Superior temporal gyrus (tissue), 1 donor: ENCODE data around the gene ITSN2.
A peak's percentile ranks its signal among the peaks of the same experiment; 100 is the strongest.

Experiments
- DNase-seq: peaks from one replicate; pipeline ENCODE4 v3.0.0-alpha.2; 2016; ENCODE audit errors: extremely low spot score

The ITSN2 gene

DNA sequence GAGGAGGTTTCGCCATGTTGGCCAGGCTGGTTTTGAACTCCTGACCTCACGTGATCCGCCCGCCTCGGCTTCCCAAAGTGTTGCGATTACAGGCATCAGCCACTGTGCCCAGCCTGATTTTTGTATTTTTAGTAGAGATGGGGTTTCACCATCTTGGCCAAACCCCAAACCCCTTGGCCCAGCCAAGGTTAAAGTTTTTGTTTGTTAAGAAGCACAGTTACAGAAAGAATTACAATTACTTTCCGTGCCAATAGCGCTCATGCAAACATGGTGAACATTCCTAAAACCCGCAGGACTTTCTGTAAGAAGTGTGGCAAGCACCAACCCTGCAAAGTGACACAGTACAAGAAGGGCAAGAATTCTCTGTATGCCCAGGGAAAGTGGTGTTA is 26.1 kb downstream of the ITSN2 start:
- DNase-seq = no peak

DNA sequence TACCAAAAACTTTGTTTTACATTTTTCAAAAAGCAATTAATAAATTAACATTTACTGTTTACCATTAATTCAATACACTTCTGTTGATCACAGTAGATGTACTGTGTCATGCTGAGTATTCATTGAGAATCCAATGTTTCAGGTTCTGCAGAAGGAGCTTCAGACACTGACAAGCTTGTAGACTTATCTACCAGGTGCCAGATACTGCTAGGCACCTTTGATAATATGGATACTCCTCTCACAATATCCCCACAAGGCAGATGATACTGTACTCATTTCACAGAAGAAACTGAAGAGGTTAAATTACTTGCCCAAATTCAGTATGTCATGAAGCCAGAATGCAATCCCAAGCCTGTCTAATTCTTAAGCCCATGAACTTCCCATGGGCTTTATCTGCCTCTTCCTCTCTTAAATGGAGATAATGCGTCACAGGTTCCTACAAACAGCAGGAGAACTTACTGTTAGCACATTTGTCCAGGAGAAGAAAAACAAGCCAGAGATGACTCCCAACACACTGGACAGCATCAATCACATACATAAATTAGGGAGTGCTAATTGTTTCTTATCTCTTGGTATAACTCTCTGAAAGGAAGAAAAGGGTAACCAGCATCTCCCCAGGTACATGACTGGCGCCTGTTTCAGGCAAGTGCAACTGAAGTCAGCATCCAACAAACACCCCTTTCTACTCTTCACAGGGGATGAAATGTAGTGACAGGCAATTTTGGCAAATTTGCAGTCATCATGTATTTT is 27.4 kb downstream of the ITSN2 start:
- no peak for DNase-seq

DNA sequence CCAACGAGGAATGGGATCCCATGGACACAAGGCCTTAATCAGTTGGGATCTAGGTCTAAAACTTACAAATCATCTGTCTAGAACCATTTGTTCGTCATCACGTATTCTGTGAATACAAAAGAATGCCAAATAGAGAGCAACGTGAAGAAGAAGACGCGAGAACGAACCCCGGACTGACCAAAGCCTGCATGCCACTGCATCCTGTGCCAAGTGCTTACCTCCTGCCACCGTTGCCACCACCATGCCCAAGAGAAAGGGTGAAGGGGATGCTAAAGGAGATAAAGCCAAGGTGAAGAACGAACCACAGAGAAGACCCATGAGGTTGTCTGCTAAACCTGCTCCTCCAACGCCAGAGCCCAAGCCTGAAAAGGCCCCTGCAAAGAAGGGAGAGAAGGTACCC is 30.2 kb downstream of the ITSN2 start:
- DNase-seq = no peak

GRCh38 chr2:24329700-24330099 is 30.6 kb downstream of the ITSN2 start:
- no peak for DNase-seq

GRCh38 chr2:24328010-24328409 is 32.3 kb downstream of the ITSN2 start:
- no peak for DNase-seq

- DNase-seq = no peak
Measured at GRCh38 chr2:24317491-24317920, 42.8 kb downstream of the ITSN2 start.

DNA sequence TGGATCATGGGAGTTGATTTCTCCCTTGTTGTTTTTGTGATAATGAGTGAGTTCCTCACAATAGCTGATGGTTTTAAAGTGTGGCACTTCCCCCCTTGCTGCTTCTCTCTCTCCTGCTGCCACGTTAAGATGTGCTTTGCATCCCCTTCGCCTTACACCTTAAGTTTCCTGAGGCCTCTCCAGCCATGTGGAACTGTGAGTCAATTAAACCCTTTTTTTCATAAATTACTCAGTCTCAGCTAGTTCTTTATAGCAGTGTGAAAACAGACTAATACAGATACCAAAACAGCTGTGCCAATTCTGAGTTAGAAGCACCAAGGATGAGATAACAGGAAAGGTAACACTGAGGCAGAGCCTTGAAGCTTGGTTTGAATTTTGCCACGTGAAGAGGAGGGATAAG is 44.7 kb downstream of the ITSN2 start:
- DNase-seq = no peak

GRCh38 chr2:24313744-24314632 is 46.3 kb downstream of the ITSN2 start:
- DNase-seq = no peak

GRCh38 chr2:24307961-24308360 is 52.4 kb downstream of the ITSN2 start:
- no peak for DNase-seq

GRCh38 chr2:24304631-24305030 is 55.7 kb downstream of the ITSN2 start:
- DNase-seq = no peak

DNA sequence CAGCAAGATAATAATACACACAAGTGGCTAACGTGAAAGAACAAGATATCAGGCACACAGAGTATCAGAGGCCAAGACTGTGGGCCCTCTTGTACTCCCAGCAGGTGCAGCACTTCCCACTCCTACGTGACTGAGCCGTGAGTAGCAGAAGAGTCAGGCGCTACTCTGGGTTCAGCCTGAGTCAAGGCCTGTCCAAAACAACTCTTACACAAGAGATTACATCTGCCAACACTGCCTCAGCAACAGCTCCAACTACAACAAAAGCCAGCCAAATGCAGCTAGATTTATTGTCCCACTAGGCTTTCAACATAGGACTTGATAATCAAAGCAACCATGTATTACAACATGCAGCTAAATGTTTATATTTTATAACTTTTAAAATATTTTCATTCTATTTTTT is 56.2 kb downstream of the ITSN2 start:
- peak; percentile 70 for DNase-seq

DNA sequence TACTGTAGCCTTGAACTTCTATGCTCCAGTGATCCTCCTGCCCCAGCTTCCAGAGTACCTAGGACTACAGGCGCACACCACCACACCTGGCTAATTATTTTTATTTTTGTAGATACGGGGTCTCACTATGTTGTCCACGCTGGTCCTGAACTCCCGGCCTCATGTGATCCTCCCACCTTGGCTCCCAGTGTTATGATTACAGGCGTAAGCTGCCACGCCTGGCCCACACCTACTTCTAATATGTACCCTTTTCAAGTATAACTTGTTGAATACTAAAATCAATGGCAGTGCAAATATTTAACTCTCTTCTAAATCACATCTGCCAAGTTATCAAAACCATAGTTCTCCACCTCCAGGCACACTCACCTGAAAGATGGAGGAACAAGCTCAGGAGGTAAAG is 58.7 kb downstream of the ITSN2 start:
- no peak for DNase-seq

DNA sequence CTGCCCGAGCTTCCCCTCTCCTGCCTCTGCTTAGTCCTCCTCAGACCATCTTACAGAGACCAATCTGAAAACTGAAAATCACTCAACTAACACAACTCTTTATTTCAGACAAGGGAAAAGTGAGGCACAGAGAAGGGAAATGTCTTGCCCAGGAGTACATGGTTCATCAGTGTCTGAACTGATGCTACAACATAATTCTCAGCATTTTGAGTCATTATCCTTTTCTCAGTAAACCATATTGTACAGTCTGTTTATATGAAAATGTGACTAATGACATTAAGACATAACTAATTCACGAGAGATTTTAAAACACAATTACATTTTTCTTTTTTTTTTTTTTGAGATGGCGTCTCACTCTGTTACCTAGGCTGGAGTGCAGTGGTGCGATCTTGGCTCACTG is 62.7 kb downstream of the ITSN2 start:
- no peak for DNase-seq

GRCh38 chr2:24287171-24287570 is 73.2 kb downstream of the ITSN2 start:
- DNase-seq = no peak

- DNase-seq = peak; percentile 22
Measured at GRCh38 chr2:24285484-24286152, 74.7 kb downstream of the ITSN2 start.

DNA sequence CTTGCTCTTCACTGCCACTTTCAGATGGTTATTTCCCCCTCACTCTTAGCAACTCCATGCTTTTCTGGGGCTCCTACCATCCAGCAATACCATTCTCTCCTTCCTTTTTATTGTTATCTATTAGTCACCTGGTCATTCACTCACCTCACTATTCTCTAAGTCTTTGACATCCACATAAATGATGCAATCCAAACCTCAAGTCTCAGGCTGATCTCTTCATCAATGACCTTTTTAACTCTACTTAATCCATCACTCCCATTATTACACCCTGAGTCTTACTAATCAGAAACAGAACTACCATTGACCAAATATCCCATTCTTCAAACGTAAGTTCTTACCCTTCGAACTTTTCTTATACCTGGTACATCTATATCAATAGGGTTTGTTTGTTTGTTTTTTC is 79.7 kb downstream of the ITSN2 start:
- no peak for DNase-seq

- no peak for DNase-seq
Measured at GRCh38 chr2:24280161-24280560, 80.2 kb downstream of the ITSN2 start.

DNA sequence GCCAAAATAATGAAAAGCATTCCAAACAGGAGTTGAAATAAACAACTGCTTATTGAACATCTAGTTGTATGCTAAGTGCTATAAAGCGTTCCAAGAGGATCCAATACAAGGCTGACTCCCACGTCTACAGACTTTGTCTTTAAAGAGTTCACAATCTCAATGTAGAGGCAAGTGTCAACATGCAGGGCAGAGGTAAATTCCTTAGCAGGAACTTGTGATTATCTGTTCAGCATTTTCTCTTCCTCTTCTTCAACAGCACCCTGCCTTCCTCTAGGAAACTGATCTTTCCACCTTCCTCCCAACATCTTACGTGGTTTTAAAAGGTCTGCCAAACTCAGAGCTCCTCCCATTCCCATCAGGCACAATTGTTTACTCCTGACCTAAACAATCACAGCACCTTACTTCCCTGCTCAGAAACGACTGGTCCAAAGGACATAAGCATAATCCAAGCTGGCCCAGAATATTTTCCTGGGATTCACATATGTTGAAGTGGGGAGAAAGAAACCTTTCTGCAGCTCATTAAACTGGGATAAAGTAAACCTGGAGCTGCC is 83.9 kb downstream of the ITSN2 start:
- no peak for DNase-seq

DNA sequence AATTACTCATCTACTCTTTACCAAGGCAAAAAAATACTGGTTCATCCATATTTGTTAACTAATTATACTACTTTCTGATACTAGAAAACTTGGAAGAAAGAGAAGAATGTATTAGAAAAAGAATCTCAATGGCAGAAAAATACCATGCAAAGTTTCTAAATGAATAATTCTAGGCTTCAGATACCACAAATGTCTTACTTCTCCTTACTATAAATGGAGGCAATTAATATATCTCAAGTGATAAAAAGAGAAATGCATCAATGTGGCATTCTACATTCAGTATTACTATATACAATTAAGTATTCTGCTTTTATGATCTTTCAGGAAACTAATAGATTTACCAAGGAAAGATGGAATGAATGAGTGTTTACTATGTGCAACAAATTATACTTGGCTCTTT is 85.5 kb downstream of the ITSN2 start:
- no peak for DNase-seq

GRCh38 chr2:24273598-24273997 is 86.7 kb downstream of the ITSN2 start:
- no peak for DNase-seq

GRCh38 chr2:24272907-24273306 is 87.4 kb downstream of the ITSN2 start:
- no peak for DNase-seq

DNA sequence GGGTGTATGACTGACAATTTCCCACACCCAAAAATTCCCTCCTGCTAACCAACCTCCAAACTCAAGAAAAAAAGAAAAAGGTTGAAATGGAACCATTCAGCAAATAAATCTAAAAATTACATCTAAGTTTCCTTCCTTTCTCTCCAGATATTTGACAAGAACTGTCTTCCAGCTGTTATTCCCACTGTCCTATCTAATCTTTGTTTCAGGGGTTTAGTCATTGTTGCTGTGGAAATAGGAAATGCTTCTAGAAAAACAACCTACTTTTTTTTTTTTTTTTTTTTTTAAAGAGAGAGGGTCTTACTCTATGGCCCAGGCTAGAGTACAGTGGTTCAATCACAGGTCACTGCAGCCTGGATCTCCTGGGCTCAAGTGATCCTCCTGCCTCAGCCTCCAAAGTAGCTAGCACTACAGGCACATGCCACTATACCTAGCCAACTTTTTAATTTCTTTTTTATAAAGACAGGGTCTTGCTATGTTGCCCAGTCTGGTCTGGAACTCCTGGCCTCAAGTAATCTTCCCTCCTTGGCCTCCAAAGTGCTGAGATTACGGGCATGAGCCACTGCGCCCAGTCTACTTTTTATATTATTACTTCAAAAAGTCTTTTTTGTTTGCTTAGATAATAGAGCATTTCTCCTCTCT is 88.1 kb downstream of the ITSN2 start:
- no peak for DNase-seq
